Transverse colon (tissue), 4 donors: ENCODE data around the gene FCRL2. TPM values are rescaled to one million over a fixed set of nuclear protein-coding genes. Genes with fewer than 3 reads are reported as not detected.

ENCODE experiments used
- DNase-seq: peaks from one replicate; pipeline ENCODE4 v3.0.0-alpha.2; 2019
- H3K27ac ChIP-seq, 4 donors: fragments of 200-600 bp; sonication (generic); 2 replicates each; pipeline ENCODE4 v1.5.1; 2016 to 2018; ENCODE audit warnings: inconsistent platforms in 4 of 4
- H3K27me3 ChIP-seq: fragments of 200-600 bp; sonication (generic); 2 replicates; pipeline ENCODE4 v1.5.1; 2017; ENCODE audit warnings: inconsistent platforms
- H3K36me3 ChIP-seq, 4 donors: fragments of 200-600 bp; sonication (generic); 2 replicates each; pipeline ENCODE4 v1.5.1; 2017 to 2019; ENCODE audit warnings: inconsistent platforms in 4 of 4
- H3K4me1 ChIP-seq, 4 donors: fragments of 200-600 bp; sonication (generic); 2 replicates each; pipeline ENCODE4 v1.5.1; 2017 to 2020; ENCODE audit warnings: inconsistent platforms in 4 of 4
- H3K4me3 ChIP-seq, 4 donors: fragments of 200-600 bp; sonication (generic); 1 replicate in 1 of 4; 2 replicates in 3 of 4; pipeline versions ENCODE4 v1.5.1 to v1.6.1; 2017 to 2019; ENCODE audit warnings: inconsistent platforms in 4 of 4
- H3K9me3 ChIP-seq, 2 donors: fragments of 200-600 bp; sonication (generic); 2 replicates each; pipeline ENCODE4 v1.5.1; 2017 to 2019; ENCODE audit warnings: inconsistent platforms in 2 of 2
- EP300 ChIP-seq: sonication (generic); formaldehyde crosslinking; IDR thresholded peaks from one replicate; pipeline ENCODE4 v1.6.1; 2017; ENCODE audit warnings: antibody characterized with exemption, low read depth
- POLR2A ChIP-seq: fragments of 450-650 bp; IDR thresholded peaks from one replicate; pipeline ENCODE4 v1.6.1; 2016; ENCODE audit warnings: antibody characterized with exemption, mild to moderate bottlenecking, moderate library complexity
- POLR2AphosphoS5 ChIP-seq, 3 donors: sonication (generic); formaldehyde crosslinking; IDR thresholded peaks; one replicate each; pipeline ENCODE4 v1.6.1; 2016; ENCODE audit warnings: antibody characterized with exemption in 3 of 3
- WGBS, 2 donors: methylation state at CpG; one replicate each; pipeline ENCODE4 v1.1.5; 2018; ENCODE audit warnings: low coverage in 1 of 2; 5-methylcytosine and 5-hydroxymethylcytosine counted together
- in situ Hi-C, 4 donors: fragments of 200-750 bp; cut with MboI; loops; one replicate each; pipeline versions ENCODE4 v1.15.0 to v1.15.1; 2017; ENCODE audit warnings: low sequenced_read_pairs in 3 of 4, low pct_ligation_motif_present in 1 of 4, low pct_unique_long_range_greater_than_20kb in 1 of 4
- intact Hi-C: fragments of 100-400 bp; cut with DNase I; formaldehyde crosslinking; loops from one replicate; pipeline ENCODE4 v1.15.1; 2023; ENCODE audit warnings: low total_unique reads
- total RNA-seq, 4 donors: library from RNA; depleted of rRNA; stranded (reverse); fragments of >200 nt; gene quantifications; one replicate each; pipeline ENCODE4 v1.1.0, GENCODE V29; 2016
- TF ChIP-seq, protein P1 (sequence below), 5 experiments: fragments of 200-600 bp in 3 of 5; fragments of 450-650 bp in 2 of 5; sonication (generic) in 3 of 5; IDR thresholded peaks; 1 replicate in 2 of 5; 2 replicates in 3 of 5; pipeline ENCODE4 v1.5.1; 2016 to 2017; ENCODE audit warnings: antibody characterized with exemption in 5 of 5, inconsistent platforms in 3 of 5, mild to moderate bottlenecking in 2 of 5, moderate library complexity in 1 of 5

The FCRL2 gene
- total RNA-seq, 4 donors from 2014 or later = 0.37 to 10.8 (median 0.41) TPM; not detected in 1

DNA sequence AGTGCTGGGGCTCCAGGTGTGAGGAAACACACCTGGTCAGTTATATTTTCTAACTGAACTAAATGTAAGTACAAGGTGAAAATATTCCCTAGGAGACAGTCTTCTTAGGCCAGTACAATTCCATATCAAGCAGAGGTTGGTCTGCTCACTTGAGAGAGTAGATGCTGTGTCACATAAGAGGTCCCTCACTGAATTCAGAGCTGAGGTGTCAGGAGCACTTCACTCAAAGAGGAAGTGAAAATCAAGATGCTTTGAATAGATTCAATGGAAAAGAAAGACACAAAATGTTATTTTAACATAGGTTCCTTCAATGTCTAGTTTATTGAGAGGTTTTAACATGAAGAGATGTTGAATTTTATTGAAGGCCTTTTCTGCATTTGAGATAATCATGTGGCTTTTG, 72.1 kb downstream of the FCRL2 start:
- Histone ChIP-seq H3K27me3 (peaks cover 8% of the 10 kb centered on the region), H3K27ac (no peak overlapping the region), H3K36me3 (no peaks in the 10 kb centered on the region), H3K4me3 (no peak overlapping the region), H3K4me1 (no peaks in the 10 kb centered on the region), H3K9me3 (no peaks in the 10 kb centered on the region)
- TF ChIP-seq POLR2AphosphoS5 (IDR thresholded peaks at IDR 0.05) (no peak), POLR2A (no peak), EP300 (no peak)
- TF ChIP-seq, protein P1, sequence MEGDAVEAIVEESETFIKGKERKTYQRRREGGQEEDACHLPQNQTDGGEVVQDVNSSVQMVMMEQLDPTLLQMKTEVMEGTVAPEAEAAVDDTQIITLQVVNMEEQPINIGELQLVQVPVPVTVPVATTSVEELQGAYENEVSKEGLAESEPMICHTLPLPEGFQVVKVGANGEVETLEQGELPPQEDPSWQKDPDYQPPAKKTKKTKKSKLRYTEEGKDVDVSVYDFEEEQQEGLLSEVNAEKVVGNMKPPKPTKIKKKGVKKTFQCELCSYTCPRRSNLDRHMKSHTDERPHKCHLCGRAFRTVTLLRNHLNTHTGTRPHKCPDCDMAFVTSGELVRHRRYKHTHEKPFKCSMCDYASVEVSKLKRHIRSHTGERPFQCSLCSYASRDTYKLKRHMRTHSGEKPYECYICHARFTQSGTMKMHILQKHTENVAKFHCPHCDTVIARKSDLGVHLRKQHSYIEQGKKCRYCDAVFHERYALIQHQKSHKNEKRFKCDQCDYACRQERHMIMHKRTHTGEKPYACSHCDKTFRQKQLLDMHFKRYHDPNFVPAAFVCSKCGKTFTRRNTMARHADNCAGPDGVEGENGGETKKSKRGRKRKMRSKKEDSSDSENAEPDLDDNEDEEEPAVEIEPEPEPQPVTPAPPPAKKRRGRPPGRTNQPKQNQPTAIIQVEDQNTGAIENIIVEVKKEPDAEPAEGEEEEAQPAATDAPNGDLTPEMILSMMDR (IDR thresholded peaks at IDR 0.05) = no peak
- no peak for DNase-seq
- in situ Hi-C loops (no loop called here), intact Hi-C loops (no loop called here)

DNA sequence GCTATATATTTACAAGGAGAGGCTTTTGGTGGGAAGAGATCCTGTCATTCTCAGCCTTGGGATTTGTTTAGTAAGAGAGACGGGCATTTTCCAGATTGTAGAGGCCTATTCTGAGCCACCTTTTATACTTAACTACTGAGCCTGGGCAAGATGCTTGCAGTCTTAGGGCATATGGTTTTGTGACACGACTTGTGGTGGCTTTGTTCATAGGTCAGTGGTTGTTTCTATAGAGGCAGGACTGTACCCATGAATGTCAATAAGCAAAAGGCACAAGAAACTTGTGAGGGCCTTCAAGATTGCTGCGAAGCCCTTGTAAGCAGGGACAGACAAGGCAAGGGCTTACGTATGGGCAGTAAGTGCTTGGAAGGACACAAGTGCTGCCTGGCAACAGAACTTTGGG, 73.0 kb downstream of the FCRL2 start:
- in situ Hi-C loops (no loop called here), intact Hi-C loops (no loop called here)
- WGBS, 2 donors = 75 to 81% methylated on average over 3 to 4 of the region's 4 CpGs
- no peaks in the 10 kb centered on the region for H3K4me1 ChIP-seq
- no peak overlapping the region for H3K27ac ChIP-seq
- TF ChIP-seq, protein P1 (IDR thresholded peaks at IDR 0.05) = no peak
- no peak for TF ChIP-seq EP300
- no peaks in the 10 kb centered on the region for H3K36me3 ChIP-seq
- H3K4me3 ChIP-seq = no peak overlapping the region
- no peaks in the 10 kb centered on the region for H3K9me3 ChIP-seq
- DNase-seq = no peak
- H3K27me3 ChIP-seq = peaks cover 8% of the 10 kb centered on the region

DNA sequence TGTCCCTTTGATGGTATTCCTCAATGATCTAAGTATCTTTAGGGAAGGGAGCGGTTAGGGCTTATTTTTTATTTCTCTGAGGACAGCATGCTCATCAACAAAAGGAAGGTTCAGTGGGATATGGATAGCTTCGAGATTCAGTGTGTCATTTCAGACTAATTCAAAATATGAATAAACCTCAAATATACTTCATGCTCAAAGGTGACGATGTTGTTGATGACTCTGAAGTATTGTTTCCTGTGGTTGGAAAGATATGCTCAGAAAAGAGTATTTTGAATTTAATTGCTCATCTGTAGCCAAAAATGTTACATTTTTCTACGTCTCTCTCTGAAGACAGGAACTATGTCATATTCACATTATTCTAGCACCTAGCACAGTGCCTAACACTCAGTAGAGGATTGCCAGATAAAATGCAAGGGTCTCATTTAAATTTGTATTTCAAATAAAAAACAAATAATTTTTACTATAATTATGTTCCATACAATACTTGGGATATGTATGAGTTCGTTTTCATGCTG, 74.6 kb downstream of the FCRL2 start:
- no peaks in the 10 kb centered on the region for H3K36me3 ChIP-seq
- in situ Hi-C loops (no loop called here), intact Hi-C loops (no loop called here)
- TF ChIP-seq, protein P1 (IDR thresholded peaks at IDR 0.05) = no peak
- TF ChIP-seq EP300 (no peak), POLR2AphosphoS5 (IDR thresholded peaks at IDR 0.05) (no peak), POLR2A (no peak)
- no peaks in the 10 kb centered on the region for H3K4me1 ChIP-seq
- no peaks in the 10 kb centered on the region for H3K9me3 ChIP-seq
- H3K27me3 ChIP-seq = peaks cover 8% of the 10 kb centered on the region
- H3K27ac ChIP-seq = no peak overlapping the region
- WGBS, 2 donors = 73 to 81% methylated on average over 5 of the region's 5 CpGs
- no peak for DNase-seq
- no peak overlapping the region for H3K4me3 ChIP-seq

DNA sequence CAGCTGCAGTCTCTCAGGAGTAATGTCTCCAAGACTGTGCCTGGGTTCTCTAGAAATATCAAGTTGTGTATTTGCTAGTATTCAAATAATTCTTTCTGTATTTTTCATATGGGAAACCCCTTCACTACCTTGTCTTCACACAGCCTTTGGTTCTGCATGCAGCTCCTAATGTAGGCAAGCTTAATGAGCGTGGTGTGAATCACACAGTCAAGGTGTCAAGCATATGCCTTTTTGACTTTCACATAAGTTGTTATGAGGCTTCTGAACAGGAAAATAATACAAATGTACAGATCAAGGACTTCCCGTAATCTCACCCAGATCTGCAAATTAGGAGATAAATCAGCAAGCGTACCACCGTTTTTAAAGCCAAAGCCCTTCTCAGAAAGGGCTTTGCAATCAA, 76.2 kb downstream of the FCRL2 start, which contains the start of gene FCRL3:
Gene FCRL3, minus strand, starts transcription at position 38 of the 400 bp plus-strand sequence. CDS start 280 bp downstream, outside the sequence.
- in situ Hi-C loops = no loop called here
- H3K4me3 ChIP-seq = no peak within 1 kb of the TSS
- no peak within 1 kb of the TSS for H3K27ac ChIP-seq
- H3K4me1 ChIP-seq = no peaks in the 10 kb centered on the region
- H3K9me3 ChIP-seq = no peaks in the 10 kb centered on the region
- peaks cover 8% of the 10 kb centered on the region for H3K27me3 ChIP-seq
- H3K36me3 ChIP-seq = no peaks in the 10 kb centered on the region
- no peak for DNase-seq
- WGBS, 2 donors = 78 to 81% methylated on average over 4 of the region's 4 CpGs
- TF ChIP-seq POLR2A (no peak), EP300 (no peak), POLR2AphosphoS5 (IDR thresholded peaks at IDR 0.05) (no peak)
- TF ChIP-seq, protein P1 (IDR thresholded peaks at IDR 0.05) = no peak
- intact Hi-C loops = no loop called here
